ENCODE measurements around the gene PLA2G4B. TPM values are rescaled to one million over a fixed set of nuclear protein-coding genes. Genes with fewer than 3 reads are reported as not detected.

PLA2G4B gene
- total and polyA plus RNA-seq, 2 donors (not counting 1 experiment from before 2014, with no cell fraction given): 22.6 to 33.2 TPM

GRCh38 chr15:41877631-41878354 is 39.1 kb downstream of the PLA2G4B start:
- peaks cover 25% of the 10 kb centered on the region for H3K27me3 Mint-ChIP-seq
- peaks cover 16% of the 10 kb centered on the region for H3K4me1 Mint-ChIP-seq
- ChIA-PET CTCF (interaction anchor here (2.3 kb wide), 1 partner anchor 27 kb away, joined by 7 read pairs; no protein-coding TSS in a partner anchor), POLR2A (no interaction called here)
- no peak overlapping the region for H3K4me3 Mint-ChIP-seq
- intact Hi-C loops (cut with micrococcal nuclease): no loop called here
- H3K4me2 ChIP-seq (replicated peaks; ENCODE audit: low read depth, low read length, poor library complexity, severe bottlenecking): no peak overlapping the region
- ATAC-seq (ENCODE audit: low read depth) (no peak), DNase-seq (no peak)
- H3K27me3 ChIP-seq (replicated peaks in 1 of 4; ENCODE audit: control extremely low read depth in 1 of 4, control insufficient read depth in 3 of 4, insufficient read depth in 4 of 4, low read length in 3 of 4): peaks cover 0 to 32% (median 3%) of the 10 kb centered on the region in 4 experiments
- H3K27ac ChIP-seq (ENCODE audit: low read length in 2 of 2): no peak overlapping the region
- H3K27ac Mint-ChIP-seq: no peak overlapping the region
- no peaks in the 10 kb centered on the region for H4K20me1 ChIP-seq (ENCODE audit: control insufficient read depth, insufficient read depth, low read length, poor library complexity, severe bottlenecking)
- H3K79me2 ChIP-seq (ENCODE audit: control insufficient read depth, insufficient read depth, low read length): no peaks in the 10 kb centered on the region
- peaks cover 10 to 18% of the 10 kb centered on the region in 2 donors for H3K4me1 ChIP-seq (ENCODE audit: control insufficient read depth in 2 of 2, insufficient read depth in 2 of 2, low read length in 2 of 2)
- no peak overlapping the region for H3K4me3 ChIP-seq (ENCODE audit: control extremely low read depth in 1 of 5, extremely low read depth in 1 of 5, insufficient read depth in 1 of 5, low read depth in 2 of 5, low read length in 4 of 5)
- 85% methylated on average over 13 of the region's 13 CpGs for WGBS (ENCODE audit: insufficient coverage)
- TF ChIP-seq EZH2 (IDR thresholded peaks at IDR 0.05; ENCODE audit: borderline replicate concordance, insufficient read depth, low read depth, low read length, poor library complexity, severe bottlenecking): no peak
- TF ChIP-seq CTCF (IDR thresholded peaks at IDR 0.05): no peak
- H3K9me3 ChIP-seq (ENCODE audit: control extremely low read depth in 1 of 3, control insufficient read depth in 2 of 3, insufficient read depth in 1 of 3, low read length in 2 of 3): no peaks in the 10 kb centered on the region
- H2AFZ ChIP-seq (ENCODE audit: insufficient read depth, low read depth, low read length, poor library complexity, severe bottlenecking): no peak overlapping the region
- no peaks in the 10 kb centered on the region for H3K36me3 ChIP-seq (replicated peaks in 1 of 2; ENCODE audit: control extremely low read depth in 1 of 2, control insufficient read depth in 1 of 2, extremely low read depth in 1 of 2, insufficient read depth in 2 of 2, low read length in 1 of 2)
- no peak overlapping the region for H3K9ac ChIP-seq (ENCODE audit: low read length)
- H3K9me3 Mint-ChIP-seq (ENCODE audit: insufficient read depth): no peaks in the 10 kb centered on the region

GRCh38 chr15:41878355-41878699 is 39.7 kb downstream of the PLA2G4B start:
- no peaks in the 10 kb centered on the region for H4K20me1 ChIP-seq (ENCODE audit: control insufficient read depth, insufficient read depth, low read length, poor library complexity, severe bottlenecking)
- intact Hi-C loops (cut with micrococcal nuclease): no loop called here
- peaks cover 23% of the 10 kb centered on the region for H3K27me3 Mint-ChIP-seq

More at GRCh38 chr15:41878355-41878699, 39.7 kb downstream of the PLA2G4B start:
- Mint-ChIP-seq H3K9me3 (ENCODE audit: insufficient read depth) (no peaks in the 10 kb centered on the region), H3K4me3 (no peak overlapping the region), H3K27ac (no peak overlapping the region), H3K4me1 (peaks cover 19% of the 10 kb centered on the region)
- CTCF ChIA-PET: no interaction called here
- POLR2A ChIA-PET: no interaction called here
- WGBS (ENCODE audit: insufficient coverage): 97% methylated on average over 10 of the region's 10 CpGs
- ATAC-seq (ENCODE audit: low read depth) (no peak), DNase-seq (no peak)
- Histone ChIP-seq H3K36me3 (replicated peaks in 1 of 2; ENCODE audit: control extremely low read depth in 1 of 2, control insufficient read depth in 1 of 2, extremely low read depth in 1 of 2, insufficient read depth in 2 of 2, low read length in 1 of 2) (no peaks in the 10 kb centered on the region), H3K4me3 (ENCODE audit: control extremely low read depth in 1 of 5, extremely low read depth in 1 of 5, insufficient read depth in 1 of 5, low read depth in 2 of 5, low read length in 4 of 5) (no peak overlapping the region), H2AFZ (ENCODE audit: insufficient read depth, low read depth, low read length, poor library complexity, severe bottlenecking) (no peak overlapping the region), H3K27me3 (replicated peaks in 1 of 4; ENCODE audit: control extremely low read depth in 1 of 4, control insufficient read depth in 3 of 4, insufficient read depth in 4 of 4, low read length in 3 of 4) (peaks cover 0 to 32% (median 3%) of the 10 kb centered on the region in 4 experiments), H3K79me2 (ENCODE audit: control insufficient read depth, insufficient read depth, low read length) (no peaks in the 10 kb centered on the region), H3K9ac (ENCODE audit: low read length) (no peak overlapping the region), H3K4me1 (ENCODE audit: control insufficient read depth in 2 of 2, insufficient read depth in 2 of 2, low read length in 2 of 2) (peaks cover 15 to 24% of the 10 kb centered on the region in 2 donors), H3K27ac (ENCODE audit: low read length in 2 of 2) (no peak overlapping the region), H3K9me3 (ENCODE audit: control extremely low read depth in 1 of 3, control insufficient read depth in 2 of 3, insufficient read depth in 1 of 3, low read length in 2 of 3) (no peaks in the 10 kb centered on the region), H3K4me2 (replicated peaks; ENCODE audit: low read depth, low read length, poor library complexity, severe bottlenecking) (no peak overlapping the region)
- TF ChIP-seq EZH2 (IDR thresholded peaks at IDR 0.05; ENCODE audit: borderline replicate concordance, insufficient read depth, low read depth, low read length, poor library complexity, severe bottlenecking) (no peak), CTCF (IDR thresholded peaks at IDR 0.05) (no peak)
